DOHH2 (cell line): ENCODE measurements around the gene VTI1A.

Experiments
- H3F3A ChIP-seq: fragments of 200-600 bp; sonication (generic), shearing (Covaris generic); 2 replicates; pipeline ENCODE4 v1.6.0; 2016; ENCODE audit warnings: antibody characterized with exemption, mild to moderate bottlenecking; ENCODE audit not compliant: control insufficient read depth, insufficient read depth
- H3K27ac ChIP-seq: fragments of 200-600 bp; sonication (generic); 2 replicates; pipeline ENCODE4 v1.5.1; 2014; ENCODE audit warnings: low read depth, mild to moderate bottlenecking, low read length, moderate library complexity
- H3K27me3 ChIP-seq: fragments of 200-600 bp; sonication (generic); 2 replicates; pipeline ENCODE4 v1.6.1; 2014; ENCODE audit warnings: mild to moderate bottlenecking, low read length, mixed read lengths; ENCODE audit not compliant: control insufficient read depth
- H3K36me3 ChIP-seq: fragments of 200-600 bp; sonication (generic); 2 replicates; pipeline ENCODE4 v1.6.1; 2014; ENCODE audit warnings: mild to moderate bottlenecking, low read length, moderate library complexity, mixed read lengths; ENCODE audit not compliant: control insufficient read depth
- H3K4me1 ChIP-seq: fragments of 200-600 bp; sonication (generic); 2 replicates; pipeline ENCODE4 v1.6.1; 2014; ENCODE audit warnings: mild to moderate bottlenecking, low read length, mixed read lengths; ENCODE audit not compliant: control insufficient read depth
- H3K4me2 ChIP-seq: fragments of 200-600 bp; sonication (generic); 2 replicates; pipeline ENCODE4 v1.6.0; 2014; ENCODE audit warnings: mild to moderate bottlenecking, low read length, moderate library complexity
- H3K4me3 ChIP-seq: fragments of 200-600 bp; sonication (generic); 2 replicates; pipeline ENCODE4 v1.5.1; 2014; ENCODE audit warnings: mild to moderate bottlenecking, low read length, mixed read lengths
- H3K79me2 ChIP-seq: fragments of 200-600 bp; sonication (generic); 2 replicates; pipeline ENCODE4 v1.6.1; 2014; ENCODE audit warnings: mild to moderate bottlenecking, low read length, mixed read lengths; ENCODE audit not compliant: control insufficient read depth
- H3K9me2 ChIP-seq: fragments of 200-600 bp; sonication (generic); replicated peaks from 2 replicates; pipeline ENCODE4 v1.6.1; 2014; ENCODE audit warnings: mild to moderate bottlenecking, low read length, mixed read lengths; ENCODE audit not compliant: control insufficient read depth
- H3K9me3 ChIP-seq: fragments of 200-600 bp; sonication (generic); 2 replicates; pipeline ENCODE4 v1.6.1; 2014; ENCODE audit warnings: antibody characterized with exemption, low read length, mixed read lengths; ENCODE audit not compliant: control insufficient read depth, insufficient read depth
- H4K20me1 ChIP-seq: fragments of 200-600 bp; sonication (generic); 2 replicates; pipeline ENCODE4 v1.6.0; 2014; ENCODE audit warnings: low read depth, mild to moderate bottlenecking, antibody characterized with exemption, low read length, moderate library complexity; ENCODE audit not compliant: control insufficient read depth, insufficient read depth
- EZH2phosphoT487 ChIP-seq: fragments of 200-600 bp; sonication (generic); IDR thresholded peaks from 2 replicates; pipeline ENCODE4 v1.6.1; 2017; ENCODE audit warnings: borderline replicate concordance, mild to moderate bottlenecking, antibody characterized with exemption, low read length, moderate library complexity, mixed read lengths
- TF ChIP-seq, protein P1 (sequence below): fragments of 200-600 bp; sonication (generic); IDR thresholded peaks from one replicate; pipeline ENCODE4 v1.5.1; 2014; ENCODE audit warnings: antibody characterized with exemption, mild to moderate bottlenecking, low read depth, low read length; ENCODE audit not compliant: poor library complexity, severe bottlenecking

VTI1A gene

DNA sequence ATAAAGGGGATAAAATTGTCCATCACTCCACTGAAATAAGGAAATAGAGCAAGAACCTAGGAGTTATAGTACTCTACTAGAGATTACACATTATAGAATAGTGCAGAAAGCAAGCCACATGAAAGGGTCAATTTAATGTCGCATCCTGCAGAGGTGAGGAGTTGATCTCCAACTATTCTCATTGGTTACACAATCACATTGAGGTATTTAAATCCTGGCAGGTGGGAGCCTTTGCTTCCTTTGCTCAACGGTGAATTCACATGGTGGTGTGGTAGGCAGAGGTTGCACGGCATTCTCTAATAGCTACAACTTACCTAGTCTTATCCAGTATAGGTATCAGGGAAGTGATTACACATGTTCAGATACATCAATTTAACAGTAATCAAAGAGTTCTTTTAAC is 304.6 kb downstream of the VTI1A start:
- no peak overlapping the region for H3K4me2 ChIP-seq
- H3K27ac ChIP-seq: no peak overlapping the region

GRCh38 chr10:112752288-112752687 is 305.3 kb downstream of the VTI1A start:
- no peaks in the 10 kb centered on the region for H3K9me2 ChIP-seq
- no peaks in the 10 kb centered on the region for H3K4me1 ChIP-seq
- TF ChIP-seq EZH2phosphoT487: no peak
- TF ChIP-seq, protein P1, sequence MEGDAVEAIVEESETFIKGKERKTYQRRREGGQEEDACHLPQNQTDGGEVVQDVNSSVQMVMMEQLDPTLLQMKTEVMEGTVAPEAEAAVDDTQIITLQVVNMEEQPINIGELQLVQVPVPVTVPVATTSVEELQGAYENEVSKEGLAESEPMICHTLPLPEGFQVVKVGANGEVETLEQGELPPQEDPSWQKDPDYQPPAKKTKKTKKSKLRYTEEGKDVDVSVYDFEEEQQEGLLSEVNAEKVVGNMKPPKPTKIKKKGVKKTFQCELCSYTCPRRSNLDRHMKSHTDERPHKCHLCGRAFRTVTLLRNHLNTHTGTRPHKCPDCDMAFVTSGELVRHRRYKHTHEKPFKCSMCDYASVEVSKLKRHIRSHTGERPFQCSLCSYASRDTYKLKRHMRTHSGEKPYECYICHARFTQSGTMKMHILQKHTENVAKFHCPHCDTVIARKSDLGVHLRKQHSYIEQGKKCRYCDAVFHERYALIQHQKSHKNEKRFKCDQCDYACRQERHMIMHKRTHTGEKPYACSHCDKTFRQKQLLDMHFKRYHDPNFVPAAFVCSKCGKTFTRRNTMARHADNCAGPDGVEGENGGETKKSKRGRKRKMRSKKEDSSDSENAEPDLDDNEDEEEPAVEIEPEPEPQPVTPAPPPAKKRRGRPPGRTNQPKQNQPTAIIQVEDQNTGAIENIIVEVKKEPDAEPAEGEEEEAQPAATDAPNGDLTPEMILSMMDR: no peak
- H4K20me1 ChIP-seq: no peaks in the 10 kb centered on the region
- H3K4me2 ChIP-seq: no peak overlapping the region
- H3K9me3 ChIP-seq: no peaks in the 10 kb centered on the region
- H3K36me3 ChIP-seq: no peaks in the 10 kb centered on the region
- no peaks in the 10 kb centered on the region for H3F3A ChIP-seq
- H3K27me3 ChIP-seq: no peaks in the 10 kb centered on the region
- no peaks in the 10 kb centered on the region for H3K79me2 ChIP-seq
- H3K27ac ChIP-seq: no peak overlapping the region
- H3K4me3 ChIP-seq: no peak overlapping the region

More for the DNA sequence above, 304.6 kb downstream of the VTI1A start:
- H3K4me3 ChIP-seq: no peak overlapping the region
- H3K36me3 ChIP-seq: no peaks in the 10 kb centered on the region
- H3K9me2 ChIP-seq: no peaks in the 10 kb centered on the region
- TF ChIP-seq EZH2phosphoT487: no peak
- TF ChIP-seq, protein P1: no peak
- no peaks in the 10 kb centered on the region for H3F3A ChIP-seq
- H3K9me3 ChIP-seq: no peaks in the 10 kb centered on the region
- no peaks in the 10 kb centered on the region for H3K4me1 ChIP-seq
- H4K20me1 ChIP-seq: no peaks in the 10 kb centered on the region
- no peaks in the 10 kb centered on the region for H3K27me3 ChIP-seq
- H3K79me2 ChIP-seq: no peaks in the 10 kb centered on the region

GRCh38 chr10:112753961-112754411 is 307.0 kb downstream of the VTI1A start:
- H3F3A ChIP-seq: no peaks in the 10 kb centered on the region
- H3K36me3 ChIP-seq: no peaks in the 10 kb centered on the region
- H3K9me2 ChIP-seq: no peaks in the 10 kb centered on the region
- H3K4me2 ChIP-seq: no peak overlapping the region
- H3K4me3 ChIP-seq: no peak overlapping the region
- H3K79me2 ChIP-seq: no peaks in the 10 kb centered on the region
- H3K9me3 ChIP-seq: no peaks in the 10 kb centered on the region
- TF ChIP-seq EZH2phosphoT487: no peak
- TF ChIP-seq, protein P1: no peak
- no peaks in the 10 kb centered on the region for H3K4me1 ChIP-seq
- H3K27ac ChIP-seq: no peak overlapping the region
- H3K27me3 ChIP-seq: no peaks in the 10 kb centered on the region
- no peaks in the 10 kb centered on the region for H4K20me1 ChIP-seq
